Erythroblast (primary cell): ENCODE measurements around the gene EPSTI1.

Source experiments
- GATA1 ChIP-seq: IDR thresholded peaks from 2 replicates; pipeline ENCODE4 v1.6.1; 2011; ENCODE audit warnings: low read depth, mild to moderate bottlenecking, control low read depth, low read length, moderate library complexity
- POLR2A ChIP-seq: IDR thresholded peaks from 2 replicates; pipeline ENCODE4 v1.6.1; 2011; ENCODE audit warnings: mild to moderate bottlenecking, low read length

- TF ChIP-seq POLR2A = no peak
- TF ChIP-seq GATA1 = no peak
These were observed 66.0 kb downstream of the EPSTI1 start for GRCh38 chr13:42926043-42926442.
